GM08714 (cell line): Measurements from ENCODE around the gene ZCCHC14.

Experiments
- H3K4me3 ChIP-seq: fragments of 200-500 bp; sonication (Bioruptor generic); 2 replicates; pipeline ENCODE4 v1.5.1; 2014; ENCODE audit warnings: mild to moderate bottlenecking, low read length, inconsistent platforms
- ZNF274 ChIP-seq: IDR thresholded peaks from 2 replicates; pipeline ENCODE4 v1.6.1; 2012; ENCODE audit warnings: mild to moderate bottlenecking, low read depth, low read length

Gene ZCCHC14

GRCh38 chr16:87436225-87437172, 56.3 kb downstream of the ZCCHC14 start:
- H3K4me3 ChIP-seq: no peak overlapping the region
- TF ChIP-seq ZNF274: no peak

- H3K4me3 ChIP-seq: no peak overlapping the region
- no peak for TF ChIP-seq ZNF274
Measured at GRCh38 chr16:87435372-87436224, 57.2 kb downstream of the ZCCHC14 start.

- TF ChIP-seq ZNF274: no peak
- H3K4me3 ChIP-seq: no peak overlapping the region
Measured at GRCh38 chr16:87434146-87434667, 58.6 kb downstream of the ZCCHC14 start.

- TF ChIP-seq ZNF274: no peak
Measured at GRCh38 chr16:87432330-87432915, 60.4 kb downstream of the ZCCHC14 start.

DNA sequence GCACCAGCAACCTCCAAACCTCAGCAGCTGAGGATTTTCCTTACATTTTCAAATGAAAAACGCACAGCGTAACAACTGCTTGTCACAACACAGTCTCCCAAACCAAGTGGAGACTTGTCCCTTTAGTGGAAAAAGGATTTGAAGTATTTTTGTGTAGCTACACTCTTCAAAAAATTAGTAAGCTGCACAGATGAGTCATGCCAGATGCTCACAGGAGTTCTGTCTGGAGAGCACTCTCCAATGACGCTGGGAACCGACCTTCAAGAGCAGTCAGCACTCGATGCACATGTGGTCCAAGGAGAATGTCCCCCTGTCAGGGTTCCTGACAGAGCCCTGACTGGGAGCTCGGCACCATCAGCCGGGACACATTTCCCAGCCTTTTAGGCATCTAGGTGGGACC, 60.9 kb downstream of the ZCCHC14 start:
- no peak overlapping the region for H3K4me3 ChIP-seq
- TF ChIP-seq ZNF274: no peak

More at GRCh38 chr16:87432330-87432915, 60.4 kb downstream of the ZCCHC14 start:
- H3K4me3 ChIP-seq: no peak overlapping the region

GRCh38 chr16:87426423-87427215, 66.2 kb downstream of the ZCCHC14 start:
- H3K4me3 ChIP-seq: no peak overlapping the region
- TF ChIP-seq ZNF274: no peak

GRCh38 chr16:87425941-87426340, 66.9 kb downstream of the ZCCHC14 start:
- H3K4me3 ChIP-seq: no peak overlapping the region
- TF ChIP-seq ZNF274: no peak

- no peak for TF ChIP-seq ZNF274
- H3K4me3 ChIP-seq: no peak overlapping the region
Measured at GRCh38 chr16:87424266-87424665, 68.6 kb downstream of the ZCCHC14 start.

GRCh38 chr16:87423429-87423828, 69.4 kb downstream of the ZCCHC14 start:
- H3K4me3 ChIP-seq: no peak overlapping the region
- no peak for TF ChIP-seq ZNF274

DNA sequence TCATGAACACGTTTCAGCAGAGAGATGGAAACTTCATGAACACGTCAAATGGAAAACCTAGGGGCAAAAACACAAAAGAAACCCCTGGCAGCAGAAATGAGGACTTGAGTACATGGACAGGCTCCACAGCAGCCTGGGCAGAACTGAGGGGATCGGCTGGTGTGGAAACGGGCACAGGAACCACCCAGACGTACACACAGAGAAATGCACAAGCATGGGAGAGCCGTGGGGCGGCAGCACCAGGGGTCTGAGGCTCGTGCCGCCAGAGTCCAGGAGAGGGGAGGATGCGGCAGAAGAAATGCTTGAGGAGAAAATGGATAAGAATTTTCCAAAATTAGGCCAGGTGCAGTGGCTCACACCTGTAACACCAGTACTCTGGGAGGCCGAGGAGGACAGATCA, 70.7 kb downstream of the ZCCHC14 start:
- no peak for TF ChIP-seq ZNF274
- H3K4me3 ChIP-seq: no peak overlapping the region

GRCh38 chr16:87421003-87421912, 71.6 kb downstream of the ZCCHC14 start:
- TF ChIP-seq ZNF274: no peak
- no peak overlapping the region for H3K4me3 ChIP-seq

DNA sequence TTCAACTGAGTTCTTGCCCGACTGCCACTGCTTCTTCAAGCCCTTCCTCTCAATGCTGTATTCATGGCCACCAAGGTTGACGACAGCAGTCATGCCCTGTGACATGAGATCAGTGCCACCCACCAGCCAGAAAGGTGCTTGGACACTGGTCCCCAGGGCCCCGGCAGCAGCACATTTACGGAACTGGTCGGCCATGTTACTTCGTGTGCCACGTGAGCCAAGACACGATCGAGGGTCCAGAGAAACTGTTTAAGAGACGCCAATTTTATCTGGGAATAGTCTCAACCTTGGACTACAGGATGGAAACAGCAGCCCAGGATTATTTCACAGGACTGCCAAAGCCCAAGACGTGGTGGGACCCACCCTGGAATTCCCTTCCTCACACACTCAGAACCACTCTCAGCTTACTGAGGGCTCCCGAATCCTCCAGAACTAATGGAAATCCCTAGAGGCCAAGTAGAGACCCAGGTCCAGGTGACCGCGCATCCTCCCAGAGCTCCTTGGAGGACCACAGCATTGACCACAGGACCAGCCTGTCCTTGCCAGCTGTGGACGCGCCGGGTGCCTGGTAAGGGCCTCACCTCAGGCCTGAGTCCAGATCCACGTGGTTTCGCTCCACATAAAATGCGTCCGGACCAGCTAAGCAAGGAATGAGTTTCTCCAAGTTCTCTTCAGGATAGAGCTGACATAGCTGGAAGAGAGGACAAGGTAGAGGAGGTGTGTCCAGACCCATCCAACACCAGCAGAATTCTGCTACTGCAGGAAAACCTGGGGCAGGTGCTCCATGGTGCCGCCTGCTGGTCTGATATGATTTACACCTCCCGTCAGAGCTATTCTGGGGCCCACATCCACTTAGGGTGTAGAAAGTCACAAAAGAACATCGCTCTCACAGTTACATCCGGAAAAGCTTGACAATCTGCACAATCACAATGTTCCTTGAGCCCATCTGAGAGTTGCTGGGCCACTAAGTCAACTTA, 72.5 kb downstream of the ZCCHC14 start:
- no peak overlapping the region for H3K4me3 ChIP-seq
- TF ChIP-seq ZNF274: no peak
